Stomach (tissue), 9 donors: Measurements from ENCODE around the gene MET. TPM values are rescaled to one million over a fixed set of nuclear protein-coding genes. Genes with fewer than 3 reads are reported as not detected.

Experiments used
- DNase-seq, 2 donors: peaks; one replicate each; pipeline versions ENCODE4 v3.0.0 to v3.0.0-alpha.2; 2013 to 2019
- H3K27ac ChIP-seq, 5 donors: fragments of 200-600 bp in 4 of 5; sonication (generic) in 4 of 5; one replicate each; pipeline ENCODE4 v1.5.1; 2013 to 2019; ENCODE audit warnings: mild to moderate bottlenecking in 1 of 5, moderate library complexity in 1 of 5
- H3K27me3 ChIP-seq, 3 donors: fragments of 200-600 bp; sonication (generic); one replicate each; pipeline ENCODE4 v1.5.1; 2017 to 2019; ENCODE audit warnings: mixed run types in 1 of 3
- H3K36me3 ChIP-seq, 4 donors: fragments of 200-600 bp; sonication (generic); 1 replicate in 3 of 4; 2 replicates in 1 of 4; pipeline ENCODE4 v1.5.1; 2016 to 2019
- H3K4me1 ChIP-seq, 4 donors: fragments of 200-600 bp; sonication (generic); one replicate each; pipeline ENCODE4 v1.5.1; 2016 to 2019
- H3K4me3 ChIP-seq, 4 donors: fragments of 200-600 bp; sonication (generic) in 3 of 4; one replicate each; pipeline ENCODE4 v1.5.1; 2016 to 2019; ENCODE audit warnings: mild to moderate bottlenecking in 1 of 4
- H3K9me3 ChIP-seq, 4 donors: fragments of 200-600 bp; sonication (generic); one replicate each; pipeline ENCODE4 v1.5.1; 2016 to 2019
- EP300 ChIP-seq: sonication (generic); formaldehyde crosslinking; IDR thresholded peaks from one replicate; pipeline ENCODE4 v1.6.1; 2017; ENCODE audit warnings: antibody characterized with exemption
- POLR2A ChIP-seq, 4 donors: fragments of 450-650 bp; IDR thresholded peaks; one replicate each; pipeline ENCODE4 v1.6.1; 2016; ENCODE audit warnings: antibody characterized with exemption in 4 of 4, control low read depth in 2 of 4, mild to moderate bottlenecking in 1 of 4, moderate library complexity in 1 of 4
- POLR2AphosphoS5 ChIP-seq, 3 donors: sonication (generic); formaldehyde crosslinking; IDR thresholded peaks; one replicate each; pipeline ENCODE4 v1.6.1; 2016; ENCODE audit warnings: antibody characterized with exemption in 3 of 3
- WGBS, 5 donors: extraction: QIAGEN DNeasy Blood & Tissue Kit in 3 of 5; methylation state at CpG; one replicate each; pipeline versions ENCODE4 v1.1.5 to v1.1.7; 2013 to 2018; 5-methylcytosine and 5-hydroxymethylcytosine counted together
- intact Hi-C: fragments of 100-400 bp; cut with DNase I; formaldehyde crosslinking; loops from one replicate; pipeline ENCODE4 v1.15.1; 2023; ENCODE audit warnings: low total_unique reads
- polyA plus RNA-seq, 3 donors: library from polyadenylated mRNA; stranded (reverse); fragments of 200-250 nt; gene quantifications; one replicate each; pipeline ENCODE4 v1.2.3, GENCODE V29; 2013
- total RNA-seq, 5 donors: library from RNA; depleted of rRNA; stranded (reverse); fragments of >200 nt; gene quantifications; one replicate each; pipeline versions ENCODE4 v1.1.0 to v1.2.3, GENCODE V29; 2014 to 2016
- TF ChIP-seq, protein P1 (sequence below), 7 experiments: fragments of 450-650 bp in 4 of 7; fragments of 200-600 bp in 3 of 7; sonication (generic) in 3 of 7; IDR thresholded peaks; one replicate each; pipeline ENCODE4 v1.5.1; 2016 to 2019; ENCODE audit warnings: antibody characterized with exemption in 7 of 7, control low read depth in 2 of 7, mild to moderate bottlenecking in 1 of 7
- donor health status: healthy with polysubstance abuse.
- donor health status: Bipolar disorder and iron deficiency.
- donor health status: healthy.

The MET gene
- total and polyA plus RNA-seq, 8 donors: 0.58 to 36.2 (median 4.3) TPM

- no peak for TF ChIP-seq POLR2A (IDR thresholded peaks at IDR 0.05)
- DNase-seq: no peak
- H3K4me1 ChIP-seq: no peaks in the 10 kb centered on the region
- H3K27me3 ChIP-seq: no peaks in the 10 kb centered on the region
- H3K4me3 ChIP-seq: no peak overlapping the region
- H3K9me3 ChIP-seq: no peaks in the 10 kb centered on the region
- peaks cover 0 to 2% (median 0%) of the 10 kb centered on the region in 4 donors for H3K36me3 ChIP-seq
- WGBS, 5 donors: 82 to 93% (median 85%) methylated on average over 1 of the region's 1 CpG
- no peak overlapping the region for H3K27ac ChIP-seq
- intact Hi-C loops: no loop called here
Measured at GRCh38 chr7:116763647-116764046, 91.7 kb downstream of the MET start.

DNA sequence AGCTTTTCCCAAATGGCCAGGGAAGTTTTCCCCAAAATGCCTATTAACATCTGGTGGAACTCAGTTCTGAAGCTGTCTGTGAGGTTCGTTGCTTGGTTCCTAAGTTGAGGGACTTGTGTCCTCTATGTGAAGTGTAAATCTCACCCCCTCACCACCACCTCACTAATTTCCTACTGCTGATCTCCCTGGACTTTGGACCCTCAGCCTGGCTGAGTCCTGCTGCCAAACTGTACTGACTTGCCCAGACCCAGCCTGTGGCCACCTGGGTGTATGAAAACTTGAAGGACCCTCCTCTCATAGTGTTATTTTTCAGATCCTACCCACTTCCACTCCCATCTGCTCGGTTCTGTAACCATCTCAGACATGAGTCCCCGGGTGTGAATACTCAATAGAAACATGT is 94.9 kb downstream of the MET start:
- 68 to 79% (median 76%) methylated on average over 3 of the region's 3 CpGs for WGBS, 5 donors
- intact Hi-C loops: no loop called here

GRCh38 chr7:116769546-116769945 is 97.5 kb downstream of the MET start:
- DNase-seq: no peak
- intact Hi-C loops: no loop called here
- Histone ChIP-seq H3K4me3 (no peak overlapping the region), H3K4me1 (peaks cover 0 to 12% (median 1%) of the 10 kb centered on the region in 4 donors), H3K36me3 (peaks cover 0 to 5% (median 0%) of the 10 kb centered on the region in 4 donors), H3K9me3 (no peaks in the 10 kb centered on the region), H3K27me3 (no peaks in the 10 kb centered on the region), H3K27ac (no peak overlapping the region)
- TF ChIP-seq EP300 (no peak), POLR2A (IDR thresholded peaks at IDR 0.05) (no peak), POLR2AphosphoS5 (IDR thresholded peaks at IDR 0.05) (no peak)
- TF ChIP-seq, protein P1, sequence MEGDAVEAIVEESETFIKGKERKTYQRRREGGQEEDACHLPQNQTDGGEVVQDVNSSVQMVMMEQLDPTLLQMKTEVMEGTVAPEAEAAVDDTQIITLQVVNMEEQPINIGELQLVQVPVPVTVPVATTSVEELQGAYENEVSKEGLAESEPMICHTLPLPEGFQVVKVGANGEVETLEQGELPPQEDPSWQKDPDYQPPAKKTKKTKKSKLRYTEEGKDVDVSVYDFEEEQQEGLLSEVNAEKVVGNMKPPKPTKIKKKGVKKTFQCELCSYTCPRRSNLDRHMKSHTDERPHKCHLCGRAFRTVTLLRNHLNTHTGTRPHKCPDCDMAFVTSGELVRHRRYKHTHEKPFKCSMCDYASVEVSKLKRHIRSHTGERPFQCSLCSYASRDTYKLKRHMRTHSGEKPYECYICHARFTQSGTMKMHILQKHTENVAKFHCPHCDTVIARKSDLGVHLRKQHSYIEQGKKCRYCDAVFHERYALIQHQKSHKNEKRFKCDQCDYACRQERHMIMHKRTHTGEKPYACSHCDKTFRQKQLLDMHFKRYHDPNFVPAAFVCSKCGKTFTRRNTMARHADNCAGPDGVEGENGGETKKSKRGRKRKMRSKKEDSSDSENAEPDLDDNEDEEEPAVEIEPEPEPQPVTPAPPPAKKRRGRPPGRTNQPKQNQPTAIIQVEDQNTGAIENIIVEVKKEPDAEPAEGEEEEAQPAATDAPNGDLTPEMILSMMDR (IDR thresholded peaks at IDR 0.05): no peak
- WGBS, 5 donors: 65 to 81% (median 78%) methylated on average over 3 of the region's 3 CpGs

More for the DNA sequence above, 94.9 kb downstream of the MET start:
- no peak for DNase-seq
- Histone ChIP-seq H3K4me3 (no peak overlapping the region), H3K4me1 (peaks cover 0 to 3% (median 1%) of the 10 kb centered on the region in 4 donors), H3K27me3 (no peaks in the 10 kb centered on the region), H3K9me3 (no peaks in the 10 kb centered on the region), H3K27ac (no peak overlapping the region), H3K36me3 (peaks cover 0 to 5% (median 0%) of the 10 kb centered on the region in 4 donors)
- TF ChIP-seq EP300 (no peak), POLR2A (IDR thresholded peaks at IDR 0.05) (no peak), POLR2AphosphoS5 (IDR thresholded peaks at IDR 0.05) (no peak)
- TF ChIP-seq, protein P1 (IDR thresholded peaks at IDR 0.05): no peak

DNA sequence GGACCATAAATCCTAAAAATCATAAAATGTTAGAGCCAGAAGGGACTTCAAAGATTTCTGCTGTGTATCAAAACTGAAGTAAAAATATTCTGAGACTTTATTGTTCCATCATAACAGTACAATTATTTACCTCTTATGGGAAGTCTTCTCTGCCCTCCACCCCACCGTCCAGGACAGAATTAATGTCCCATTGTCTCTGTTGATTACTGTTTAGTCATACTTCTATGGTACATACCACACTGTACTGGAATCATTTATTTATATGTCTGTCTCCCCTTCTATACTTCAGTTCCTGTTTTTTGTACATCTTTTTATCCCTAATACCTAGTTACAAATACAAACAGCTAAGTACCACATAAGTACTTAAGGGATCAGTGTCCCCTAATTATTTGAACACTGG is 98.9 kb downstream of the MET start:
- peaks cover 0 to 5% (median 0%) of the 10 kb centered on the region in 4 donors for H3K36me3 ChIP-seq
- 75 to 94% (median 84%) methylated on average over 1 of the region's 1 CpG for WGBS, 5 donors
- no peaks in the 10 kb centered on the region for H3K9me3 ChIP-seq
- H3K27me3 ChIP-seq: no peaks in the 10 kb centered on the region
- DNase-seq: no peak
- H3K27ac ChIP-seq: no peak overlapping the region
- TF ChIP-seq POLR2A (IDR thresholded peaks at IDR 0.05): no peak
- TF ChIP-seq, protein P1 (IDR thresholded peaks at IDR 0.05): no peak
- no peak for TF ChIP-seq POLR2AphosphoS5 (IDR thresholded peaks at IDR 0.05)
- H3K4me1 ChIP-seq: peaks cover 0 to 16% (median 4%) of the 10 kb centered on the region in 4 donors
- no peak overlapping the region for H3K4me3 ChIP-seq
- intact Hi-C loops: no loop called here

- Histone ChIP-seq H3K27me3 (no peaks in the 10 kb centered on the region), H3K9me3 (no peaks in the 10 kb centered on the region), H3K27ac (no peak overlapping the region), H3K4me1 (peaks cover 0 to 16% (median 8%) of the 10 kb centered on the region in 4 donors), H3K36me3 (peaks cover 0 to 5% (median 0%) of the 10 kb centered on the region in 4 donors), H3K4me3 (no peak overlapping the region)
- TF ChIP-seq POLR2AphosphoS5 (IDR thresholded peaks at IDR 0.05) (no peak), EP300 (no peak), POLR2A (IDR thresholded peaks at IDR 0.05) (no peak)
- TF ChIP-seq, protein P1 (IDR thresholded peaks at IDR 0.05): no peak
- no peak for DNase-seq
- WGBS, 5 donors: 73 to 86% (median 83%) methylated on average over 7 of the region's 7 CpGs
- intact Hi-C loops: no loop called here
Measured at GRCh38 chr7:116771640-116772039, 99.6 kb downstream of the MET start.
